ENCODE results near the gene TBX4.

- TF ChIP-seq CTCF (IDR thresholded peaks at IDR 0.05) (no peak), POLR2AphosphoS5 (IDR thresholded peaks at IDR 0.05) (no peak), POLR2A (IDR thresholded peaks at IDR 0.05) (no peak)
These were observed 33.0 kb downstream of the TBX4 start for GRCh38 chr17:61485067-61485775.
